Measurements from ENCODE around the gene CCR6.

- TF ChIP-seq CTCF (IDR thresholded peaks at IDR 0.05) (no peak), POLR2A (IDR thresholded peaks at IDR 0.05) (no peak), EP300 (IDR thresholded peaks at IDR 0.05) (no peak)
These were observed 20.1 kb downstream of the CCR6 start for GRCh38 chr6:167143041-167143440.

Data from upper lobe of left lung (tissue), 4 donors.